HG02852 (cell line): ENCODE results near the gene IFNA6.
"Not testable (repeated sequence)": the region's sequence is repeated elsewhere in the genome, so short reads cannot be mapped to it uniquely, and the experiment has no call there.

ENCODE experiments used
- ATAC-seq: cut with Tn5 transposase; IDR thresholded peaks from one replicate; pipeline ENCODE4 v1.9.1; 2021; ENCODE audit warnings: mild to moderate bottlenecking, moderate library complexity; ENCODE audit not compliant: unreplicated experiment

IFNA6 gene

DNA sequence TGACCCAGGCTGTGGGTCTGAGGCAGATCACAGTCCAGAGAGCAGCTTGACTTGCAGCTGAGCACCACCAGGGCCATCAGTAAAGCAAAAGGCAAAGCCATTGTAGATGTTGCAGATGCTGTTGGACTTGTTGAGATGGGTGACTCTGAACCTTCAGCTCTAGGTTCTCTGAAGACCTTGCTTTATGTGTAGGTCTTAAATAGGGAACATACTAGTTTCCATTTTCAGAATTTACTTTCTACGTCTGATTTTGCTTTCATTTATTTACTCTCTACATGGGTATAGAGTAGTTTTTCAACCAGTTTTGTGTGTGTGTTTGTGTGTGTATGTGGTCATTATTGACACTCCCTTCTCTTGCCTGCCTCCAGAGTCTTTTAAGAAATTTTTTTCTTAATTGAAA, at the start of gene IFNA6:
Gene IFNA6 (minus strand): TSS at position 101 of the 400 bp plus-strand sequence. CDS start 0 bp downstream, at position 101.
- ATAC-seq: no peak

DNA sequence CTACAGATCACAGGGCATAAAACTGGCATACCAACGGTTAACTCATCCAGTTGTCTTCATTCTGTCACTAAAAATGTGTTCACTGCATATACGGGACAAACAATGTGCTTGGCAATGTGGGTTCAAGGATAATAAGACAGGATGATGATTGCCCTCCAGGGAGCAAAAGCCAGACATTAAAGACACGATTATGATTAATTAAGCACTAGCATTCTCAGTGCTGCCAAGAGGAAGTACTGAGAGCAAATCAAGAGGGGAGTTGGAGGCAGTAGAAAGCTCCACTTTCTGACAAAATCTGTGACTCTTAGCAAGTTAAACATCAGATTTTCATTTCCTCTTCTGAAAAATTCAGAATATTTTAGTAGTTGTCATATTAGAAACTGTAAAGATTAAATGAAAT, 49.3 kb upstream of the IFNA6 start:
- no peak for ATAC-seq

- no peak for ATAC-seq
These were observed 48.3 kb upstream of the IFNA6 start for GRCh38 chr9:21398955-21399489.

- ATAC-seq: peak; percentile 77
These were observed 45.4 kb upstream of the IFNA6 start for GRCh38 chr9:21395778-21396717.

GRCh38 chr9:21392270-21392669, 41.6 kb upstream of the IFNA6 start:
- peak; percentile 70 for ATAC-seq

- no peak for ATAC-seq
These were observed 34.5 kb upstream of the IFNA6 start, which contains the start of gene IFNA2 for GRCh38 chr9:21385131-21385670. IFNA2 (minus strand) TSS chr9:21385398; CDS start chr9:21385329, 69 bp downstream.

- ATAC-seq: no peak
These were observed 32.9 kb upstream of the IFNA6 start for GRCh38 chr9:21383627-21384026.

- ATAC-seq: peak; percentile 99
These were observed 31.0 kb upstream of the IFNA6 start for GRCh38 chr9:21381448-21382339.

DNA sequence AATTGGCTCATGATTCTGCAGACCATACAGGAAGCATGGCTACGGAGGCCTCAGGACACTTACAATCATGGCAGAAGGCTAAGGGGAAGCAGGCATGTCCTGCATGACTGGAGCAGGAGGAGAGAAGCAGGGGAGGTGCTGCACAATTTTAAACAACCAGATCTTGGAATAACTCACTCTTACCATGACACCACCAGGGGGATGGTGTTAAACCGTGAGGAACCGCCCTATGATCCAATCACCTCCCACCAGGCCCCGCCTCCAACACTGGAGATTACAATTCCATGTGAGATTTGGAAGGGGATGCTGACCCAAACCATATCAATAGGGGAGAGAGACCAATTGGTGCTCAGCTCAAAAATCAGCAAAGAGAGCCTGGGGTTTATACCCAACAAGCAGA, 20.8 kb upstream of the IFNA6 start:
- ATAC-seq: not testable (repeated sequence)

- no peak for ATAC-seq
These were observed 17.3 kb upstream of the IFNA6 start, which contains the start of gene IFNA13 for GRCh38 chr9:21367957-21368356. IFNA13 (minus strand) TSS chr9:21368057; CDS start chr9:21368010, 47 bp downstream.

GRCh38 chr9:21367169-21367568, 16.5 kb upstream of the IFNA6 start:
- peak; percentile 95 for ATAC-seq

DNA sequence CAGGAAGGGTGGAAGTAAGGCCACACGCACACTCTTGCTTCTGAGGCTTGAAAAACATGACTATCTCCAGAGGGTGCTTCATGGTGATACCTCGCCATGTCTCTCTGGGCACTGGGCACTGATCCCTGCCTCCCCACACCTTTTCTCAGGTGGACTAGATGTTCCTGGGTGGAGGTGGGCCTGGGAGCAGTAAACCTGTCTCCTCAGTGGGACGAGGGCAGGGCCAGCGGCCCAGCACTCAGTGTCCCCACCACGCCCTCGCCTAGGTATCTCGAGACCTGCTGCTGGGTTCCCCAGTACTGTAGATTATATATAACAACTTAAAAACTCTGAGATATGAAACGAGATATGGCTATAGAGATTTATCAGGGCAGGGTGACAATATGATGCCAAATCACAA, 11.6 kb upstream of the IFNA6 start:
- no peak for ATAC-seq

- peak; percentile 95 for ATAC-seq
These were observed 7.1 kb upstream of the IFNA6 start for GRCh38 chr9:21357479-21358460.

DNA sequence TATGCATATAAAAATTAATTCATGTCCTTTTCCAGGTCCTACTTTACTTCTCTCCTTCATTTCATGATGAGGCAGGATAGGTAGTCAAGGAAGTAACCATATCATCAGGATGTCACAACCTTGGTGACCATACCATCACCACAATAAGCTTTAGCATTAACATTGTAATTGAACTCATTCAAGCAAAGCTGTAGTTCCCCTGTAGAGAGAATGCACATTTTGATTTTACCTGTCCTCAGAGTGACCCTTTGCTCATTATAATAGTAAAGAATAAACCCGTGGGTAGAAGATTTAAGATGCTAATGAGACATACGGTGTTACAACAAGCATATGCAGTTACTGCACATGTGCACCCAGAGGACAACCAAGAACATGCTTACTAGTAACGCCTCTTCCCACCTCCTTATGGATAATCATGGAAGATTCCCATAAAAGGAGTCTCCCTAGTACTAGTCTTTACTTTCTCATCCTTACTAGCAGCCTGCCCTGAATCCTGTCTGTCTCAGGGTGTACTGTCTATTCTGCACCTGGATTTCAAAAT, 2.2 kb downstream of the IFNA6 start:
- ATAC-seq: no peak

GRCh38 chr9:21340735-21341134, 10.0 kb downstream of the IFNA6 start:
- ATAC-seq: no peak

DNA sequence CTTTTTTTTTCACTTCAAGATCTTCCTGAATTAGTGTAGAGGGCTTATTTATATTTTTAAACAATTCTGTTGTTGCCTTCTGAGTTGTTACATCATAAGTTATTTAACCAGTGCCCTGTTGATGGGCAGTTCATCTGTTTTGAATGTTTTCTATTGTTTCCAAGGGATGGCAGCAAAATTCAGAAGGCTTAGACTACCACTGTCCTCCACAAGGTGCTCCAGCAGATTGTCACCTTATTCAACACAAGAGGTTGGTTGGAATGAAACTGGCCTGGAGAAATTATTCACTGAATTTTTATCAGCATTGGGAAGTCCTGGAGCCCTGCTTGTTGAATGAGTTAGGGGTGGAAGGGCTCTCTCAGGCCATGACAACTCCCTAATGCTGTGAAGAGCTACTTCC, 14.2 kb downstream of the IFNA6 start:
- no peak for ATAC-seq

DNA sequence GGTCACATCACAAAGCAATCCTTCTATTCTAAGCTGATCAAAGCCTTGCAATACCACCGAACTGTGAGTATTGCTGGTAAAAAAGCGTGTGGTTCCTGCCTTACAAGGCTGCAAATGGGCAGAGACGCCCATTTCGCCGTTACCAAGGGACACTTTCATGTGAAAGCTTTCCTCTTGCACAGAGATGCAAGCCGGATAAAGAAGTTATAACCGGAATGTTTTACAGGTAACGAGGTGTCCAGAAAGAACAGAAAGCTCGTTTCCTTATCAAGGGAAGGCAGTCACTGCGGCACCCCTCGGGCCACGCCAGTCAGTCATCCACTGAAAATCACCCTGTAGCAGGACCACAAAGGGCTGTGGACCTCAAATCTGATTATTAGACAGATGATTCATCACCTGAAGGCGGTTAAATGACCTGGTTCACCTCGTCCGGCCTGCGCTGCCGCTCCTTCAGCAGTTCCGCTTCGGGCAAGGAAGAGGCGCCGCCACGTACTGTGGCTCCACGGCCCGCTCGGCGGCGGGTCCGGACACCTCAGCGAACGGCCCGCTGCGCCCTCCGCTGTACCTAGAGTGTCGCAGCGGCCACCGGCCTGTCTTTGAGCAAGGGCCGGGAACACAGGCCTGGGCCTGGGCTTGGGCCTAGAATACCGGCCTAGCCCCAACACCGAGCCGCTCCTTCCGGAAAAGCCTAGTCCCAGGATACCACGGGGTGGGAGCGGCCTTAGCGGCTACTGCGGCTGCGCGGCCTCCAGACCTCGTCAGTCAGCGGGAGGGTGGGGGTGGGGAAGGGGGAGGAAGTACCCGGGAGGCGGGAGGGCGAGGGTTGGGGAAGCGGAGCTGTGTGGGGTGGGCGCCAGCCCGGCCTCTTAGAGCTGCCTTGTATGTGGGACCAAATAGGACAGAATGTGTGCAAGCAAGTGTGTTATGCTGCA, 15.7 kb downstream of the IFNA6 start, which contains the start of gene KLHL9:
Gene KLHL9 (minus strand): TSS at position 704 of the 932 bp plus-strand sequence. CDS start 545 bp downstream, at position 159.
- ATAC-seq: peak; percentile 89

DNA sequence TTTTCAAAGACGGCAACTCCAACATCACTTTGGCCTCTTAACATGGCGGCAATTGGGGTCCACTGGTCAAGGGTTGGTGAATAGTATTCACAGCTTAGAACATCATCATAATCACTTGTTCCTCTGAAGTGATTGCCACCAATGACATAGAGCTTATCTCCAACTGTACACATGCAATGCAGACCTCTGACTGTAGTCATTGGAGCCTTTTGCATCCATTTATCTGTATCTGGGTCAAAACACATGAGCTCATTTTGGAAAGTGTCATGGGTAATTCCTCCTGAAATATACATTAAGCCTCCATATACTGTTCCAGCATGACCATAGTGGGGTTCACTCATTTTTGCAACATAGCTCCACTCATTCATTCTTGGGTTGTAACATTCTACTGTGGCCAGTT, 17.5 kb downstream of the IFNA6 start:
- no peak for ATAC-seq
